Left colon (tissue), 2 donors: ENCODE results near the gene RAPGEF3. TPM values are rescaled to one million over a fixed set of nuclear protein-coding genes. Genes with fewer than 3 reads are reported as not detected.
A peak's percentile ranks its signal among the peaks of the same experiment; 100 is the strongest.

Experiments
- ATAC-seq: fragments of 200-7000 bp; cut with Tn5 transposase; one replicate; pipeline ENCODE4 v1.9.1; 2020; ENCODE audit warnings: mild to moderate bottlenecking, moderate library complexity
- DNase-seq, 2 donors: peaks; one replicate each; pipeline ENCODE4 v3.0.0-alpha.2; 2020
- intact Hi-C, 2 donors: fragments of 100-400 bp; cut with DNase I in 1 of 2; cut with micrococcal nuclease in 1 of 2; formaldehyde crosslinking; loops; one replicate each; pipeline versions ENCODE4 v1.11.2 to v1.14.0; 2022; cut with DNase I, micrococcal nuclease
- total RNA-seq, 2 donors: library from RNA; stranded (reverse); fragmentation: NEBNext Ultra II Directional; extraction: Animal tissue kit (Norgen Biotek cat#: 25700); gene quantifications; one replicate each; pipeline ENCODE4 v1.2.1, GENCODE V29; 2021
- donor health status: DM: no; HTN: no; CAD: no.
- donor health status: DM: yes; HTN: yes; CAD: no.

The RAPGEF3 gene
- total RNA-seq, 2 donors from 2014 or later, result 8.5 to 9.7 TPM

- intact Hi-C loops, result no loop called here
- DNase-seq (peak; percentile 67 to 74), ATAC-seq (peak; percentile 54)
Measured at GRCh38 chr12:47736877-47737676, 21.6 kb downstream of the RAPGEF3 start.

GRCh38 chr12:47736216-47736615 lies 22.5 kb downstream of the RAPGEF3 start:
- no peak for DNase-seq
- intact Hi-C loops, result no loop called here
- ATAC-seq, result peak; percentile 64

GRCh38 chr12:47735649-47736048 lies 23.0 kb downstream of the RAPGEF3 start:
- ATAC-seq (no peak), DNase-seq (no peak)
- intact Hi-C loops, result no loop called here

- DNase-seq (no peak), ATAC-seq (no peak)
- intact Hi-C loops, result no loop called here
Measured at GRCh38 chr12:47734725-47735480, 23.8 kb downstream of the RAPGEF3 start.

GRCh38 chr12:47733142-47733541 lies 25.5 kb downstream of the RAPGEF3 start:
- DNase-seq, result no peak
- intact Hi-C loops, result no loop called here
- no peak for ATAC-seq

- DNase-seq, result no peak
- ATAC-seq, result no peak
- intact Hi-C loops, result no loop called here
Measured at GRCh38 chr12:47732504-47732903, 26.2 kb downstream of the RAPGEF3 start.

GRCh38 chr12:47731723-47732122 lies 27.0 kb downstream of the RAPGEF3 start:
- no peak for DNase-seq
- no peak for ATAC-seq
- intact Hi-C loops, result no loop called here

- DNase-seq (no peak), ATAC-seq (no peak)
- intact Hi-C loops, result no loop called here
Measured at GRCh38 chr12:47730341-47730744, 28.3 kb downstream of the RAPGEF3 start.

- intact Hi-C loops, result loop anchor here in 1 of 2 donors (10.0 kb wide), 1 partner anchor 46 kb away; the partner anchor contains the start of gene SLC48A1
- DNase-seq (no peak), ATAC-seq (no peak)
Measured at GRCh38 chr12:47729233-47729632, 29.4 kb downstream of the RAPGEF3 start.

- intact Hi-C loops, result loop anchor here in 1 of 2 donors (10.0 kb wide), 1 partner anchor 49 kb away; the partner anchor contains the start of gene SLC48A1
- ATAC-seq, result no peak
- no peak for DNase-seq
Measured at GRCh38 chr12:47725893-47726292, 32.8 kb downstream of the RAPGEF3 start.

GRCh38 chr12:47725091-47725772 lies 33.4 kb downstream of the RAPGEF3 start, which contains the start of gene ENDOU:
ENDOU (minus strand) TSS chr12:47725490; CDS start chr12:47725413, 77 bp downstream.
- intact Hi-C loops, result loop anchor here in 1 of 2 donors (10.0 kb wide), 1 partner anchor 50 kb away; the partner anchor contains the start of gene SLC48A1
- no peak for DNase-seq
- no peak for ATAC-seq

GRCh38 chr12:47722941-47723631 lies 35.6 kb downstream of the RAPGEF3 start:
- intact Hi-C loops, result loop anchor here in 1 of 2 donors (10.0 kb wide), 1 partner anchor 52 kb away; the partner anchor contains the start of gene SLC48A1
- DNase-seq (no peak), ATAC-seq (no peak)

GRCh38 chr12:47722136-47722834 lies 36.4 kb downstream of the RAPGEF3 start:
- intact Hi-C loops, result loop anchor here in 1 of 2 donors (10.0 kb wide), 1 partner anchor 53 kb away; the partner anchor contains the start of gene SLC48A1
- DNase-seq (no peak), ATAC-seq (no peak)

GRCh38 chr12:47721431-47721973 lies 37.2 kb downstream of the RAPGEF3 start:
- intact Hi-C loops, result loop anchor here in 1 of 2 donors (10.0 kb wide), 1 partner anchor 53 kb away; the partner anchor contains the start of gene SLC48A1
- DNase-seq (no peak), ATAC-seq (no peak)

- ATAC-seq (no peak), DNase-seq (no peak)
- intact Hi-C loops, result loop anchor here (5.0 to 10.0 kb wide), 3 partner anchors 49 to 119 kb away; no protein-coding TSS in a partner anchor
Measured at GRCh38 chr12:47718531-47718930, 40.1 kb downstream of the RAPGEF3 start.

- ATAC-seq, result peak; percentile 96
- peak; percentile 82 for DNase-seq
- intact Hi-C loops, result loop anchor here (5.0 to 10.0 kb wide), 3 partner anchors 50 to 120 kb away; no protein-coding TSS in a partner anchor
Measured at GRCh38 chr12:47717443-47718193, 41.1 kb downstream of the RAPGEF3 start.

- intact Hi-C loops, result loop anchor here (5.0 to 10.0 kb wide), 3 partner anchors 50 to 120 kb away; no protein-coding TSS in a partner anchor
- DNase-seq, result no peak
- ATAC-seq, result no peak
Measured at GRCh38 chr12:47717046-47717442, 41.6 kb downstream of the RAPGEF3 start.
